NCI-H526 treated with DMSO at 0.1 percent for 48 hours (cell line): ENCODE data around the gene PCGF1.

Source experiments
- DNase-seq: peaks from one replicate; lab custom pipeline; 2025; lab: John Stamatoyannopoulos, UW

The PCGF1 gene

DNA sequence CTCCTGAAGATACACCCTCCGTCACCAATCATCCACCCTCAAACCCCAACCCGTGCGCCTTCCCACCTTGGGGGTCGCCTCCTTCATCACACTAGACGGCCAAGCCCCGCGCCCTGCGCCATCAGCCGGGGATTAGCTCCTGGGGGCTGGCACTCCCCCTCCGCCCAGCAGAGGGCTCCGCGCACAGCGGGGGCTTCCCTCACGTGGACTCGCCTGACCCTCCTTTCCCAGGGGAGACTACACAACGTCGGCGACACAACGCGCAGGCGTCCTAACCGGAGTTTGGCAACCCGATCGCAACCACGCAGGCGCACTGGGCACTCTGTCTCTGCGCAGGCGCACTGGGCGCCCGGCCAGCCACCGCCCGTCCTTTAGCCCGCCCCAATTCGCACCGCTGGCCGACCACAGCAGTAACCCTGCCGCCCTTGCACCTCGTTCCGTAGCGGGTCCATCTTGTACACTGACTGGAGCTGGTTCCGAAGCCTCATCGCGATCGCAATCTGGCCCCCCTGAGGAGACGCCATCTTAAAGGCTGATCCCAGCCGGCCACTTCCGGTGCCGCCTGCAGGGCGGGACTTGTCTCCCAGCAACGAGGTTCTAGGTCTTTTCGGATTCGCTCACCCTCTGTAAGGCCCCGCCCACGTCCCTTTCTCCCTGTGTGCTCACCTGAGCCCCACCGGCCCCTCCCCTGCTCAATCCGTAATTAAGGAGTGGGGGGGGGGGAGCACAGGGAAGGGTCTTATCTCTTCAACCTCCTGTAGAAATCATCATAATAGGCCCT is at the start of gene PCGF1:
TSS of gene PCGF1 (minus strand) at position 551 of the 781 bp plus-strand sequence. CDS start at position 524, 27 bp downstream.
- peak; percentile 94 for DNase-seq

- no peak for DNase-seq
Measured at GRCh38 chr2:74556831-74557370, 49.4 kb upstream of the PCGF1 start.

DNA sequence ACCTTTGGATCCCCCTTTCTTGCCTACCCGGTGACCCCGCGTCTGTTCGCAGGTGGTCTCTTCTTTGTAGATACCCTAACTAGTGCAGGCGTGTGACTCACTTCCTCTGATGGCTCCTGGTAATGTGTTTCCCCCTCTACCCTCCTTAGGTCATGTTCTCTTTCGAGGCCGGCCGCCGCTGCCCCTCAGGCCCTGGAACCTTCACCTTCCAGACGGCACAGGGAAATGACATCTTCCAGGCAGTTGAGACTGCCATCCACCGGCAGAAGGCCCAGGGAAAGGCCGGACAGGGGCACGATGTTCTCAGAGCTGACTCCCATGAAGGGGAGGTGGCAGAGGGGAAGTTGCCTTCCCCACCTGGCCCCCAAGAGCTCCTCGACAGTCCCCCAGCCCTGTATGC is 48.7 kb upstream of the PCGF1 start:
- no peak for DNase-seq

- no peak for DNase-seq
Measured at GRCh38 chr2:74555610-74556103, 48.2 kb upstream of the PCGF1 start.

GRCh38 chr2:74554820-74555531 is 47.5 kb upstream of the PCGF1 start:
- no peak for DNase-seq

GRCh38 chr2:74553892-74554819 is 46.7 kb upstream of the PCGF1 start, which contains the start of the genes DOK1 and LOXL3:
DOK1 (plus strand) TSS chr2:74554720; CDS start chr2:74554755, 35 bp downstream.
LOXL3 (minus strand) TSS chr2:74553942; CDS start chr2:74552634, 1,308 bp downstream.
- DNase-seq: peak; percentile 18

DNA sequence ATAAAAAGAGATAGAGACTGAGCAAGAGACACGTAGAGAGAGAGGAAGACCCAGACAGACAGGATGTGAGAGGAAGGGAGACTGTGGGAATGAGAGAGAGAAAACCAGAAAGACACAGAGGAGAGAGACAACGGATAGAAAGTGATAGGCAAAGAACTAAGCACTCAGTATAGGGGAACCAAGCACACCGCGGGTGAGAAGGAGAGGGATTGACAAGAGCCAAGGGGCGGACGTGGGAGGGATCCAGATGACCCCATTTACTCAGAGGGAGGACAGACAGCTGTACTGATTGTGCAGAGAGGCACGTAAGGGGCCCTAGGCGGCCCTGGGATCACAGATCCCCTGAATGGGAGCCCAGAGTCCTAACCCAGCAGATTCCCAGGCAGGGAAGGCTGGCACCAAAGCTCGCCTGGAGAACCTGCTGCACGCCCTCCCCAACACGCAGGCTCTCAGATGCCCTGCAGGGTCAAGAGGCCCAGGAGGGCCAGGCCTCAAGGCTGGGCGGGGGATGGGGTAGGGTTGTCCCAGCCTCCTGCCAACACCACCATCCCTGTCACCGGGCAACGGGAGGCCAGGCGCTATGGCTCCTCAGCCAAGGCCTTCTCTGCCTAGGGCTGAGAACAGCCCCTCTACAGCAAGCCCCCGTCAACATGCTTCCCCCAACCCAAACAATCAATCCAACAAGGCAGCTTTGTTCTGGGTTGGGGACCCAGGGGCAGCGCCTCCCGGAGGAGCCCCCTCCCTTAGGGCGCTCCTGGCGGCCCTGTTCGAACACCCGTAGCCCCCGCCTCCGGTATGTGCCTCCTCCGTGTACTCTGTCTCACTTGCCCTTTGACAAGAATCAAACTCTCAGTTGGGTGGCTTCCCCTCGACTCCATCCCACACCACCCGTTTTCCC is 45.7 kb upstream of the PCGF1 start:
- DNase-seq: no peak

DNA sequence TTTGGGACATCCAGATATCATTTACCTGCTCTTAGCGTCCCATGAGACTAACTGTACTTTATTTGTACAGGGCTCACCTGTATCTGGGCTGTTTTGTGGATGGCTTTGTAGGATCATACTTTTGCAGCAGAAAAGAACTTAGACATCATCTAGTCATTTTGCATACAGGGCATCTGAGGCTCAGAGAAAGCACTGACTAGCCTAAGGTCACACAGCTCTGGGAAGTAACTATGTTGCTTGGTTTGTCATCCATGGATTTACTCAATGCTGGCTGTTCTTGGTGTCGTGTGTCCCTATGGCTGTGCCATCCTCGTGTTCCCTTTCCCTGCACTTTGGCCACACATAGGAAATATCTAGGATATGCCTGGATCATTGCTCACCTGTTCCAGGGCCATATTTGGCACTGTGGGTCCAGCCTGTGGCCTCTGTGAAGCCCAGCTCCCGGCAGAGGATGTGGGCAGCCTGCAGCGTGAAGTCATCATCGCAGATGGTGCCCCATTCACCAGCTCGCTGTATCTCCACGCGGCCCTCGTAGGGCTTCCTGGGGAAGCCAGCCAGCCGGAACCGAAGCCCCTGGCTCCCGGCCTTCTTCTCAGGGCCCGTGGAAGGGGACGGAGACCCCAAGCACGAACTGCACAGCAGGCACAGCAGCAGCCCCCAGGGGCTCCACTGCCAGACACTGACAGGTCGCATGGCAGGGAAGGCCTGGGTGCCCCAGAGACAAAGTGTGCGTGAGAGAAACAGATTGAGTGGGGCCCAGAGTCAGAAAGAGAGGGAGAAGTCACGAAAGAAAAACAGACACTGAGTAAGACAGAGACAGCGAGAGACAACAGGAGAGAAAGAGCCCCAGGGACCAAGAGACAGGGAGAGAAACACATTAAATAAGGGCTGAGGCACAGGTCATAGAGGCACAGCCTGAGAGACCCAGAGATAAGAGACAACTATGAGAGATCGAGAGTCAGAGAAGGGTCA is 44.7 kb upstream of the PCGF1 start:
- no peak for DNase-seq

GRCh38 chr2:74551530-74551929 is 44.0 kb upstream of the PCGF1 start:
- DNase-seq: no peak

DNA sequence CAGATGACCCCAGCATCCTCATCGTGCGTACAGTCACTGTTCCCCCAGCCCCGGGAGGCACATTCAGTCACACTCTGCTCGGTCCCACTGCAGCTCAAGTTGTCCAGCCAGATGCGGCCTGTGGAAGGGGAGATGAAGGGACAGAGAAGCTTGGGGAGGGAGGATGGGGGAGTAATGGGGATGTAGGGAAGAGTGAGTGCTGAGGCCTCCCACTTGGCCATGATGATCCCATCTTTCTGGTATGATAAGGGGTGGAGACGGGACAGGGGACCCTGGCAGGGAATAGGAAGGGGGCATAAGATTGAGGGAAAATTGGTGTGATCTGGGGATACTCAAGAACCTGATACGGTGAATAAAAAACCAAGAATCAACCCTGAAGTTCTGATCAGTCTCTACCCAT is 42.7 kb upstream of the PCGF1 start:
- no peak for DNase-seq

DNA sequence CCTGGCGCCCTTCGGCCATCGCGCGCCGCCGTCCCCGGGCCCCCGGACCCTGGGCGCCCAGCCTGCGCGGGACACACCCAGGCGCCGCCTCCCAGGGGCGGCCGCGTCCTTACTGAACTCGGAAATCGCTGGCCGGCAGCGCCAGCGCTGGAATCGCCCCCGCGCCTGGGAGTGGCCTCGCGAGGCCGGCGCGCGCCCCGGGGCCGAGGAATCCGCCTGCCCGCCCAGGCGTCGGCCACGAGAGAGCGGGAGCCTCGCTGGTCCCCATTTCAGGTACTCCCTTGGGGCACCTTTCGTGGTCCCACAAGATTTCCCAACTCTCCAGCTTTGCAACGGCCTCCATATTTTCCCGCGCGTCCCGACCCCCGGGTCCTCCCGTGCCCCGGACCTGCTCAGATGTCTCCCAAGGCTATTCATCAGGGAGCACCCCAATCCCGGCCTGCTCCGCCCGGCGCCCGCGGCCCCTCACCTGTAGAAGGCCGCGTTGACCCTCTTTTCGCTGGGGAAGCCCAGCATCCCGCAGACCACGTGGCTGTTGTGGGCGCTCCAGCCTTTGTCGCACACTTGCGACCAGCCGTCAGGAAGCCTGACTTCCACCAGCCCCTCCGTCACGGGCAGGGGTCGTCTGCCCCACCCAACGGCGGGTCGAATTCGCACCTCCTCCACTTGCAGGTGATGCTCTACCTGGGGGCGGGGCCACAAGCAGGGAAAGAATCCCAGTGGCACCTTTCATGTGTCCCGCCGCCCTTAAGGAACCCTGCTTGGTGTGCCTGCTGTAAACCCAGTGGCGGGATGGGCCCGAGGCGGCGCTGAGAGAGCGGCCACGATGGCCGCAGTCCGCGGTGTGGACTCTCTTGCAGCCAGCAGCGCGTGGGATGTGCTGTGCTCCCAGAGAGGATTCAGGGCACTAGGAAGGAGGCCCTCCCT is 41.7 kb upstream of the PCGF1 start:
- peak; percentile 30 for DNase-seq

DNA sequence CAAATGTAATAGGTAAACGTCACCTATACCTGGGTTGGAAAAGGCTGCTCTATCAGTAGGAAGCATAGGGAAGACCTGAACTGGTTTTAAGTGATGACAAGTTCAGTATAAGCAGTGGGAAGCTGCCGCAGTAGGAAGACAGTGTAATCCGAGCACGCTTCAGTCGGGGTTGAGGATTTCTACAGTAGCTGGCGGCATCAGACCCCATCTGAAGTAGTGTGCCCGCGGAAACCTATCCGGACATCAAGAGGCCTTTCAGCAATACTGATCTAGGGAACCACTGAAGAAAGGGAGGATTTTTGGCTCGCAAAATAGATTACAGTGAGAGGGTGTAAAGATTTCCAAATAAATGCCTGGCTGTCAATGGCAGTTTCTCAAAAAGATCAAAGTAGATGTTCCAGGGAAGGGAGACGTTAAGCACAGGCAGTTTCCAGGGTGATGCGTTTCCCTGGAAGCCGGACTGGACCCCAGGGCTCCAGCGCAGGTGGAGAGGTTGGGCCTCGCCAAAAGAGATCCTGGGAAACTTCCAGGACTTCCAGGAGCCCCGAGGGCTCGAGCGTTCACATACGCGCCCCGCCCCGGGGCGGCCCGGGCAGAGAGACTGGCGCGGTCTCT is 40.9 kb upstream of the PCGF1 start:
- peak; percentile 55 for DNase-seq

- no peak for DNase-seq
Measured at GRCh38 chr2:74546004-74546403, 38.5 kb upstream of the PCGF1 start.

DNA sequence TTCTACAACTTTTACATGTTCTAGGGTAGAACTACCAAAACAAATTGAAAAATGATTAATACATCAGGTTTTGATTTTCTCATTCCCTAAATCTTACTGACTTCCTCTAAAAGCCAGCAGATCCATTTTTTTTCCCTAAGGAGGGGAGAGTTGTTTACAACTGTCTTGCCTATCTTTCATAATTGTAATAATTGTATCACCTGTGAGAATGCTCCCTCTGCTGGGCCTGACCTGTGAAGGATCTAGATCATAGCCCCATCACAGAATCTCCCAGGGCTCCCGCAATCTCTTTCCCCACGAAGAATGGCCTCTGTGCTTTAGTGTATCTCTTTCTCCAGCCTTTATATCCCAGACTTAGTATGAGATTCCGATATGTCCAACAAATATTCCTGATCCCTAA is 37.1 kb upstream of the PCGF1 start:
- no peak for DNase-seq

GRCh38 chr2:74542978-74543377 is 35.5 kb upstream of the PCGF1 start:
- DNase-seq: no peak

DNA sequence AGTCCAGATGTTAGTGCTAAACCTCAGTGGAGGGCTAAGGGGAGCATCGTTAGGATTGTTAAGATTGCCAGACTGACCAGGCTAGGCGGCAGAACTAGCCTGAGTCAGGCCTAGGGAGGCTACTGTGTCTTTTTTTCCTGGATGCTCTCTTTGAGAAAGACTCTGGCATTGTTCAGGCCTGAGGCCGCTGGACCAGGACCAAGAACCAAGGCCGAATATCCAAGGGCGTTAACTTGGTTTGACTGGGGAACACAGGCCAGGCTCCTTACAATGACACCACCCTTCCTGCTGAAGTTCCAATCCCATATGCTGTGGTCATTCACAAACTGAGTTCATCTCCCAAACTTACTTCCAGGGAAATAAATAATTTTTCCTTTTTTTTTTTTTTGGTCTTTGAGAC is 32.8 kb upstream of the PCGF1 start:
- DNase-seq: no peak

DNA sequence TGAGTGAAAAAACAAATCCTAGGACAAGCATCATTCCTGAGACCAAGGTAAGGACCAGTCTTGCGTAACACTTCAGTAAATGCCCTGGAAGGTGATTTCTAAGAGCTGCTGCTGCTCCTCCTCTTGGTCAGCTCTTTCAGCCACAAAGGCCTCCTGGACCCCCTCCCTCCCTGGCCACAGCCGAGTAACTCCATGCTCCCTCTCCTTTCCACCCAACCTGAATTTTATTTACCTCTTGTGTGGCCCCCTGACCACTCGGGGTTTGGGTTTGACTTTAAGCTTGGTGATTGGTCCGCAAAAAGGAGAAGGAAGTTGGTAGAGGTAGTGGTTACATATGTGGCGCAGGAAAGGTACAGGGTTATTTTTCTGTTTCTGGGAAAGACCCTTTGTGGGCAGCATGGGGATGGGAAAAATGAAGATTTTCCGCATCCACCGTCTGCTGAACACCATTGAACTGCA is 31.4 kb upstream of the PCGF1 start:
- no peak for DNase-seq

DNA sequence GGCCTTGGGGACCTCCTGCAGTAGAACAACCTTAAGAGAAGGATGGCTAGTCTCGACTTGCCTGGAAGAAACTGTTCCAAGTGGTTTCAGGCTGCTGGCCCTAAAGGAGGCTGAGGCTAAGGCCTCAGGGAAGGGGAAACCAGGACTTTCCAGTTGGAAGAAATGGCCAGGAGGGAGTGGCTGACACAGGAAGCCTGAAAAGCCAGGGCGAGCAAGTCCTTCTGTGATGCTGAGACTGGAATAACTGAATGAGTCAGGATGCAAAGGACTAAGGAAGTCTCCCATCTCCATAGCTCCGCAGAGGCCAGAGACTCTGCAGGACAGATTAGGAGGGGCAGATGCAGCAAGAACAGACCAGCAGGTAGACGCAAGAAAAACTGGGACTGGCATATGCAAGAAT is 29.6 kb upstream of the PCGF1 start:
- DNase-seq: no peak
